Neural cell (in vitro differentiated cells): ENCODE data around the gene SPAG16. TPM values are rescaled to one million over a fixed set of nuclear protein-coding genes. Genes with fewer than 3 reads are reported as not detected.

ENCODE experiments used
- H2AFZ ChIP-seq: fragments of 200-600, 300-800 bp; sonication (generic), shearing (Covaris generic); 2 replicates; pipeline ENCODE4 v1.6.0; 2014; ENCODE audit warnings: low read depth, mild to moderate bottlenecking, antibody characterized with exemption, low read length, moderate library complexity
- H3F3A ChIP-seq: fragments of 200-600 bp; shearing (Covaris generic); 2 replicates; pipeline ENCODE4 v1.6.1; 2016; ENCODE audit warnings: mild to moderate bottlenecking, moderate library complexity, mixed read lengths, antibody characterized with exemption, low read length; ENCODE audit not compliant: insufficient read depth, poor library complexity, severe bottlenecking
- H3K27ac ChIP-seq: fragments of 200-600, 300-800 bp; sonication (generic), shearing (Covaris generic); 2 replicates; pipeline ENCODE4 v1.5.1; 2014; ENCODE audit warnings: mild to moderate bottlenecking, low read length, moderate library complexity
- H3K27me3 ChIP-seq: fragments of 300-800, 200-600 bp; sonication (generic), shearing (Covaris generic); 2 replicates; pipeline ENCODE4 v1.6.0; 2014; ENCODE audit warnings: mild to moderate bottlenecking, low read depth, low read length, moderate library complexity; ENCODE audit not compliant: insufficient read depth
- H3K36me3 ChIP-seq: fragments of 300-800, 200-600 bp; sonication (generic), shearing (Covaris generic); 2 replicates; pipeline ENCODE4 v1.5.1; 2014; ENCODE audit warnings: mild to moderate bottlenecking, antibody characterized with exemption, low read length, moderate library complexity; ENCODE audit not compliant: insufficient read depth
- H3K4me2 ChIP-seq: fragments of 300-800, 200-600 bp; sonication (generic), shearing (Covaris generic); 2 replicates; pipeline ENCODE4 v1.6.0; 2014; ENCODE audit warnings: mild to moderate bottlenecking, low read length
- H3K4me3 ChIP-seq: fragments of 300-800, 200-600 bp; sonication (generic), shearing (Covaris generic); 2 replicates; pipeline ENCODE4 v1.5.1; 2014; ENCODE audit warnings: mild to moderate bottlenecking, low read length, moderate library complexity
- H3K79me2 ChIP-seq: fragments of 200-600 bp; shearing (Covaris generic); replicated peaks from 2 replicates; pipeline ENCODE4 v1.6.0; 2014; ENCODE audit warnings: mild to moderate bottlenecking, low read length, moderate library complexity; ENCODE audit not compliant: insufficient read depth
- H3K9ac ChIP-seq: fragments of 300-800, 200-600 bp; sonication (generic), shearing (Covaris generic); 2 replicates; pipeline ENCODE4 v1.6.1; 2016; ENCODE audit warnings: mild to moderate bottlenecking, low read length, mixed read lengths
- H3K9me2 ChIP-seq: fragments of 200-600 bp; shearing (Covaris generic); 2 replicates; pipeline ENCODE4 v1.6.1; 2016; ENCODE audit warnings: mild to moderate bottlenecking, low read length, mixed read lengths; ENCODE audit not compliant: insufficient read depth
- H3K9me3 ChIP-seq: fragments of 200-600, 300-800 bp; sonication (generic), shearing (Covaris generic); 2 replicates; pipeline ENCODE4 v1.6.1; 2016; ENCODE audit warnings: mild to moderate bottlenecking, mixed run types, low read length, moderate library complexity, mixed read lengths
- H4K20me1 ChIP-seq: fragments of 200-600 bp; shearing (Covaris generic); 2 replicates; pipeline ENCODE4 v1.6.1; 2016; ENCODE audit warnings: mild to moderate bottlenecking, mixed run types; ENCODE audit not compliant: insufficient read depth
- EP300 ChIP-seq: fragments of 450-650 bp; conservative IDR thresholded peaks from 2 replicates; pipeline ENCODE4 v1.6.1; 2014; ENCODE audit warnings: antibody characterized with exemption, mild to moderate bottlenecking, moderate library complexity; ENCODE audit not compliant: poor library complexity, severe bottlenecking
- EZH2 ChIP-seq: fragments of 200-600, 300-800 bp; shearing (Covaris generic), sonication (generic); IDR thresholded peaks from 2 replicates; pipeline ENCODE4 v1.6.1; 2014; ENCODE audit warnings: antibody characterized with exemption, low read length, borderline replicate concordance, mild to moderate bottlenecking; ENCODE audit not compliant: insufficient read depth, poor library complexity, severe bottlenecking
- MXI1 ChIP-seq: fragments of 450-650 bp; conservative IDR thresholded peaks from 2 replicates; pipeline ENCODE4 v1.6.1; 2014; ENCODE audit warnings: antibody characterized with exemption, mild to moderate bottlenecking; ENCODE audit not compliant: poor library complexity, severe bottlenecking
- POLR2AphosphoS5 ChIP-seq: IDR thresholded peaks from 2 replicates; pipeline ENCODE4 v1.6.1; 2012
- RAD21 ChIP-seq: fragments of 450-650 bp; conservative IDR thresholded peaks from 2 replicates; pipeline ENCODE4 v1.6.1; 2014; ENCODE audit warnings: antibody characterized with exemption, mild to moderate bottlenecking, moderate library complexity
- SMC3 ChIP-seq: fragments of 450-650 bp; conservative IDR thresholded peaks from 2 replicates; pipeline ENCODE4 v1.6.1; 2014; ENCODE audit warnings: antibody characterized with exemption, mild to moderate bottlenecking, moderate library complexity; ENCODE audit not compliant: poor library complexity
- TAF1 ChIP-seq: IDR thresholded peaks from 2 replicates; pipeline ENCODE4 v1.6.1; 2012; ENCODE audit warnings: low read depth
- polyA plus RNA-seq: library from polyadenylated mRNA; depleted of rRNA; stranded (reverse); fragments of >200 nt; gene quantifications from 2 replicates; pipeline ENCODE4 v1.2.3, GENCODE V29; 2014
- TF ChIP-seq, protein P1 (sequence below): IDR thresholded peaks from 2 replicates; pipeline ENCODE4 v1.6.1; 2012; ENCODE audit warnings: borderline replicate concordance
- TF ChIP-seq, protein P2 (sequence below): fragments of 450-650 bp; IDR thresholded peaks from 2 replicates; pipeline ENCODE4 v1.5.1; 2014; ENCODE audit warnings: antibody characterized with exemption, mild to moderate bottlenecking, moderate library complexity; ENCODE audit not compliant: poor library complexity, severe bottlenecking

SPAG16 gene
- polyA plus RNA-seq, 1 donor from 2014 or later: 75.4 TPM

DNA sequence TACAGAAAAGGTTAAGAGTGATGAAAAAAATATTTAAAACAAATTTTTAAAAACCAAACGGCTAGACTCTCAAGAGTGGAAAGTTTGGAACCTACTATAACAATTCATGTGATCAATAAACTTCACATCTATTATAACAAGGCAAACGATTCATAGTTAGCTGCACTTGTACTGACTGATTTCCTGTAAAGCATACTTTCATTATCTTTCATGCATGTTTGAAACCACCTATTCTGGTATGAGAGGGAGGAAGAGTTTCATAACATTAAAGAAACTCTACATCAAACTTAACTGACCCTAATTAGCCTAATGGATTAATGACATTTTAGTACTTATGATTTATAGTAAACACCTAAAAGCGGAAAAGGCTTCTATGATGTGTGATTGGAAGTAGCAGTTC lies 1082.9 kb downstream of the SPAG16 start:
- Histone ChIP-seq H3K27ac (no peak overlapping the region), H3F3A (no peaks in the 10 kb centered on the region), H3K79me2 (no peaks in the 10 kb centered on the region), H3K9ac (no peak overlapping the region), H3K27me3 (no peaks in the 10 kb centered on the region), H3K36me3 (no peaks in the 10 kb centered on the region), H4K20me1 (no peaks in the 10 kb centered on the region), H3K4me2 (no peak overlapping the region), H3K9me3 (no peaks in the 10 kb centered on the region), H3K4me3 (no peak overlapping the region), H2AFZ (no peak overlapping the region), H3K9me2 (no peaks in the 10 kb centered on the region)
- TF ChIP-seq EP300 (no peak), MXI1 (no peak), RAD21 (no peak), POLR2AphosphoS5 (no peak), EZH2 (no peak)

DNA sequence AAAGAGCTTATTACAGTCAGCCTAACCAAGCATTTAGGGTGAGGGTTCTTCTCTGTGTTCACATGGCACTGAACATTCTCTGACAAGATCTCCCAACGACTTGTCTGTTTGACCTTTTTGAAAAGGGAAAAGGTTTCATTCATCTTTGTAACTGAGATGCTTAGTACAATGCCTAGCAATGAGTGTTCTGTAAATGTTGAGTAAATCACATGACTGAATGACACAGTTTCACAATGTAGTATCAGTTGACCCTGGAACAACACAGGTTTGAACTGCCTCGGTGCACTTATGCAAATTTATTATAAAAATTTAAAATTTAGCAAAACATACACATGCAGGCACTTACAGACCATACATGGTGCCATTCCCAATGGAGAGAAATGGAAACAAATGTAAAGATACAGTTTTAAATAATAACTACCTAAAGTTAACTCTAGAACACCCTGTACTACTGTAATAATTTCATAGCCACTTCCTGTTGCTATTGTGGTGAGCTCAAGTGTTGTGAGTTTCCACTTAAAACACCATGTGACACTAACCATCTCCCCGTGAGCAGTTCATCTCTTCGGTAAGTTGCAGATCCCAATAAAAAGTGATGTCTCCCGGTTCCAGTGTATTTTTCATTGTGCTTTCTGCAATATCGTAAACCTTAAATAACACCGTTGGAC lies 1092.5 kb downstream of the SPAG16 start:
- no peak overlapping the region for H3K4me3 ChIP-seq
- no peak overlapping the region for H2AFZ ChIP-seq
- no peak overlapping the region for H3K4me2 ChIP-seq
- no peaks in the 10 kb centered on the region for H3K79me2 ChIP-seq
- H3K9me3 ChIP-seq: no peaks in the 10 kb centered on the region
- no peaks in the 10 kb centered on the region for H3F3A ChIP-seq
- TF ChIP-seq, protein P1, sequence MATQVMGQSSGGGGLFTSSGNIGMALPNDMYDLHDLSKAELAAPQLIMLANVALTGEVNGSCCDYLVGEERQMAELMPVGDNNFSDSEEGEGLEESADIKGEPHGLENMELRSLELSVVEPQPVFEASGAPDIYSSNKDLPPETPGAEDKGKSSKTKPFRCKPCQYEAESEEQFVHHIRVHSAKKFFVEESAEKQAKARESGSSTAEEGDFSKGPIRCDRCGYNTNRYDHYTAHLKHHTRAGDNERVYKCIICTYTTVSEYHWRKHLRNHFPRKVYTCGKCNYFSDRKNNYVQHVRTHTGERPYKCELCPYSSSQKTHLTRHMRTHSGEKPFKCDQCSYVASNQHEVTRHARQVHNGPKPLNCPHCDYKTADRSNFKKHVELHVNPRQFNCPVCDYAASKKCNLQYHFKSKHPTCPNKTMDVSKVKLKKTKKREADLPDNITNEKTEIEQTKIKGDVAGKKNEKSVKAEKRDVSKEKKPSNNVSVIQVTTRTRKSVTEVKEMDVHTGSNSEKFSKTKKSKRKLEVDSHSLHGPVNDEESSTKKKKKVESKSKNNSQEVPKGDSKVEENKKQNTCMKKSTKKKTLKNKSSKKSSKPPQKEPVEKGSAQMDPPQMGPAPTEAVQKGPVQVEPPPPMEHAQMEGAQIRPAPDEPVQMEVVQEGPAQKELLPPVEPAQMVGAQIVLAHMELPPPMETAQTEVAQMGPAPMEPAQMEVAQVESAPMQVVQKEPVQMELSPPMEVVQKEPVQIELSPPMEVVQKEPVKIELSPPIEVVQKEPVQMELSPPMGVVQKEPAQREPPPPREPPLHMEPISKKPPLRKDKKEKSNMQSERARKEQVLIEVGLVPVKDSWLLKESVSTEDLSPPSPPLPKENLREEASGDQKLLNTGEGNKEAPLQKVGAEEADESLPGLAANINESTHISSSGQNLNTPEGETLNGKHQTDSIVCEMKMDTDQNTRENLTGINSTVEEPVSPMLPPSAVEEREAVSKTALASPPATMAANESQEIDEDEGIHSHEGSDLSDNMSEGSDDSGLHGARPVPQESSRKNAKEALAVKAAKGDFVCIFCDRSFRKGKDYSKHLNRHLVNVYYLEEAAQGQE: no peak
- TF ChIP-seq EP300: no peak
- TF ChIP-seq EZH2: no peak
- TF ChIP-seq, protein P2, sequence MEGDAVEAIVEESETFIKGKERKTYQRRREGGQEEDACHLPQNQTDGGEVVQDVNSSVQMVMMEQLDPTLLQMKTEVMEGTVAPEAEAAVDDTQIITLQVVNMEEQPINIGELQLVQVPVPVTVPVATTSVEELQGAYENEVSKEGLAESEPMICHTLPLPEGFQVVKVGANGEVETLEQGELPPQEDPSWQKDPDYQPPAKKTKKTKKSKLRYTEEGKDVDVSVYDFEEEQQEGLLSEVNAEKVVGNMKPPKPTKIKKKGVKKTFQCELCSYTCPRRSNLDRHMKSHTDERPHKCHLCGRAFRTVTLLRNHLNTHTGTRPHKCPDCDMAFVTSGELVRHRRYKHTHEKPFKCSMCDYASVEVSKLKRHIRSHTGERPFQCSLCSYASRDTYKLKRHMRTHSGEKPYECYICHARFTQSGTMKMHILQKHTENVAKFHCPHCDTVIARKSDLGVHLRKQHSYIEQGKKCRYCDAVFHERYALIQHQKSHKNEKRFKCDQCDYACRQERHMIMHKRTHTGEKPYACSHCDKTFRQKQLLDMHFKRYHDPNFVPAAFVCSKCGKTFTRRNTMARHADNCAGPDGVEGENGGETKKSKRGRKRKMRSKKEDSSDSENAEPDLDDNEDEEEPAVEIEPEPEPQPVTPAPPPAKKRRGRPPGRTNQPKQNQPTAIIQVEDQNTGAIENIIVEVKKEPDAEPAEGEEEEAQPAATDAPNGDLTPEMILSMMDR: no peak
- TF ChIP-seq RAD21: no peak
- TF ChIP-seq SMC3: no peak
- TF ChIP-seq TAF1: no peak
- TF ChIP-seq POLR2AphosphoS5: no peak
- TF ChIP-seq MXI1: no peak
- H3K9me2 ChIP-seq: no peaks in the 10 kb centered on the region
- H3K27me3 ChIP-seq: no peaks in the 10 kb centered on the region
- H3K27ac ChIP-seq: no peak overlapping the region
- no peak overlapping the region for H3K9ac ChIP-seq
- no peaks in the 10 kb centered on the region for H3K36me3 ChIP-seq
- H4K20me1 ChIP-seq: no peaks in the 10 kb centered on the region
